ENCODE data around the gene SORCS3. TPM values are rescaled to one million over a fixed set of nuclear protein-coding genes. Genes with fewer than 3 reads are reported as not detected.

Gene SORCS3
- total and polyA plus RNA-seq, 4 donors = 0.93 TPM; not detected in 3

- H3K4me3 ChIP-seq (ENCODE audit: low read depth in 1 of 3, low read length in 3 of 3) = no peak overlapping the region
- no peaks in the 10 kb centered on the region for H3K4me1 ChIP-seq (ENCODE audit: control insufficient read depth in 4 of 4, insufficient read depth in 4 of 4, low read length in 3 of 4)
- DNase-seq (ENCODE audit: low spot score) = no peak
- H3K27me3 ChIP-seq (ENCODE audit: control insufficient read depth in 4 of 4, insufficient read depth in 4 of 4, low read length in 3 of 4) = no peaks in the 10 kb centered on the region
- H3K27ac ChIP-seq (ENCODE audit: low read depth in 1 of 2, low read length in 2 of 2) = no peak overlapping the region
- TF ChIP-seq ZBTB33 (IDR thresholded peaks at IDR 0.05) = no peak
- no peak for TF ChIP-seq FOXA1 (IDR thresholded peaks at IDR 0.05)
- TF ChIP-seq YY1 (IDR thresholded peaks at IDR 0.05) = no peak
- no peak for TF ChIP-seq MAX (IDR thresholded peaks at IDR 0.05)
- H3K9me3 ChIP-seq (ENCODE audit: control insufficient read depth in 4 of 4, low read length in 3 of 4) = no peaks in the 10 kb centered on the region
- H3K9ac ChIP-seq (ENCODE audit: low read depth in 1 of 2, low read length in 2 of 2) = no peak overlapping the region
- H3K36me3 ChIP-seq (ENCODE audit: control insufficient read depth in 4 of 4, insufficient read depth in 3 of 4, low read depth in 1 of 4, low read length in 3 of 4) = no peaks in the 10 kb centered on the region
- 66% methylated on average over 6 of the region's 6 CpGs for WGBS
These were observed 556.7 kb downstream of the SORCS3 start for GRCh38 chr10:105197598-105198364.

GRCh38 chr10:105206616-105207015, 565.5 kb downstream of the SORCS3 start:
- H3K9ac ChIP-seq (ENCODE audit: low read depth in 1 of 2, low read length in 2 of 2) = no peak overlapping the region
- H3K4me1 ChIP-seq (ENCODE audit: control insufficient read depth in 4 of 4, insufficient read depth in 4 of 4, low read length in 3 of 4) = no peaks in the 10 kb centered on the region
- H3K9me3 ChIP-seq (ENCODE audit: control insufficient read depth in 4 of 4, low read length in 3 of 4) = no peaks in the 10 kb centered on the region
- no peak for DNase-seq (ENCODE audit: low spot score)
- no peak overlapping the region for H3K27ac ChIP-seq (ENCODE audit: low read depth in 1 of 2, low read length in 2 of 2)
- no peak overlapping the region for H3K4me3 ChIP-seq (ENCODE audit: low read depth in 1 of 3, low read length in 3 of 3)
- H3K27me3 ChIP-seq (ENCODE audit: control insufficient read depth in 4 of 4, insufficient read depth in 4 of 4, low read length in 3 of 4) = peaks cover 0 to 3% (median 1%) of the 10 kb centered on the region in 4 donors
- H3K36me3 ChIP-seq (ENCODE audit: control insufficient read depth in 4 of 4, insufficient read depth in 3 of 4, low read depth in 1 of 4, low read length in 3 of 4) = no peaks in the 10 kb centered on the region
- TF ChIP-seq RXRA (IDR thresholded peaks at IDR 0.05) (no peak), NR2F2 (IDR thresholded peaks at IDR 0.05) (no peak), SP1 (IDR thresholded peaks at IDR 0.05) (no peak), FOXA2 (IDR thresholded peaks at IDR 0.05) (no peak), ATF3 (IDR thresholded peaks at IDR 0.05) (no peak), EGR1 (IDR thresholded peaks at IDR 0.05; ENCODE audit: low read depth in 2 of 2) (no peak), REST (IDR thresholded peaks at IDR 0.05) (no peak), MAX (IDR thresholded peaks at IDR 0.05) (no peak), HNF4A (conservative IDR thresholded peaks at IDR 0.05) (no peak), HNF4G (IDR thresholded peaks at IDR 0.05) (no peak), RAD21 (IDR thresholded peaks at IDR 0.05) (no peak), GABPA (IDR thresholded peaks at IDR 0.05 in 1 of 2, conservative IDR thresholded peaks at IDR 0.05 in 1 of 2) (no peak), TAF1 (conservative IDR thresholded peaks at IDR 0.05) (no peak), FOXA1 (IDR thresholded peaks at IDR 0.05) (no peak), ZBTB33 (IDR thresholded peaks at IDR 0.05) (no peak), CTCF (IDR thresholded peaks at IDR 0.05; ENCODE audit: low read depth, low read length, missing input control) (no peak)
